Measurements from ENCODE around the gene PNMA6F. TPM values are rescaled to one million over a fixed set of nuclear protein-coding genes. Genes with fewer than 3 reads are reported as not detected.

Gene PNMA6F
- under 1 TPM; 0.04 to 0.12 (median 0.10) TPM for polyA plus RNA-seq (ENCODE audit: insufficient read length in 3 of 3)

GRCh38 chrX:153321381-153322124, at the start of gene PNMA6F:
PNMA6F (minus strand) TSS chrX:153321767; CDS start chrX:153320674, 1,093 bp downstream.
- no peak for DNase-seq (ENCODE audit: low read depth in 3 of 3, low spot score in 2 of 3)

DNA sequence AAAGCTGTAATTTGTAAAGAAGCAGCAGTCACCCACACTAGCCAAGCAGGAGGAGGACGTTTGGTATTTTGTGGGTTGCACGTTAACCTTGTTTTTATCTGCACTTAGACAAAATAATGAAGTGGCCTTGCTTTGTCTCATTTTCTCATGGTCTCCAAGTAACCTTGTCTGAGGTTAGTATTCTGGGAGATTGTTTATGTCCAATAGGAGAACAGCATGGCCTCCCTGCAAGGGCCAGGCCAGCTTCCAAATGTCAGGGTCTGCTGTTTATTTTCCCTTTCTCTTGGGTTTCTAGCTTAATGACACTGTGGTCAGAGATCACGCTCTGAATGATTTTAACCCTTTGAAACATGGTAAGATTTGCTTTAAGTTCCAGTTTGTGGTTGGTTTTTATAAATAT, 49.7 kb upstream of the PNMA6F start:
- DNase-seq (ENCODE audit: low read depth in 3 of 3, low spot score in 2 of 3): no peak

- DNase-seq (ENCODE audit: low read depth in 3 of 3, low spot score in 2 of 3): no peak
Measured at GRCh38 chrX:153370293-153371055, 48.9 kb upstream of the PNMA6F start.

- no peak for DNase-seq (ENCODE audit: low read depth in 3 of 3, low spot score in 2 of 3)
Measured at GRCh38 chrX:153366878-153367538, 45.4 kb upstream of the PNMA6F start.

DNA sequence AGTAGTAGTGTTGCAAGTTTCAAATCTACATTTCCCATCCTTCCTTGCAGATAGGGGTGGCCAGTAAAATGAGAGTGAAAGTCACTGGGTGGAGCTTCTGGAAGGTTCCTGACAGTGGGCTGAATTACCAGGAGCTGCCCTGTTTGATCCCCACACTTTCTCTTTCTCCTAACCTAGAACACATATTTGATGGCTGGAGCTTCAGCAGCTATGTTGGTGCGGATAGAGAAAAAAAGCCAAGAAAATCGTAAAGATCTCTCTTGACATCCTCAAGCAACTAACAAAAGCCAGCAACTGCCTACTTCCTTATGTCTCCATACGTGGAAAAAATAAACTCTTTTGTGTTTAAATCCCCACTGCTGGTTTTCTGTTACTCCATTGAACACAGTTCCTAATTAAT, 44.6 kb upstream of the PNMA6F start:
- no peak for DNase-seq (ENCODE audit: low read depth in 3 of 3, low spot score in 2 of 3)

DNA sequence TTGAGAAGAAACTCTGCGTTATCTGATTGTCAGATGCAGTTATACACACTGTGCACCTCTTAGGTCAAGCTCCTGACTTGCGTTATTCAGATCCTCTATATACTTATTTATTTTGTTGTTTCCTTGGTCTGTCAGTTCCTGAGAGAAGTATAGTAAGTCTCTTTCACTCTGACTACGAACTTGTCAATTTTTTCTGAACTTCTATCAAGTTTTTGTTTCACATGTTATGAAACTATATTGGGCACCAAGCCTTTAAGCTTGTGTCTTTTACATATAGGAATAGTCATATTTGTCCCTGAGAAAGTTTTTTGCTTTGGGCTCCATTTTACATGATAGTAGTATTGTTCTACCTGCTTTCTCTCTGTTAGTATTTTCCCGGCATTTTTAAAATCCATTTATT, 44.1 kb upstream of the PNMA6F start:
- no peak for DNase-seq (ENCODE audit: low read depth in 3 of 3, low spot score in 2 of 3)

DNA sequence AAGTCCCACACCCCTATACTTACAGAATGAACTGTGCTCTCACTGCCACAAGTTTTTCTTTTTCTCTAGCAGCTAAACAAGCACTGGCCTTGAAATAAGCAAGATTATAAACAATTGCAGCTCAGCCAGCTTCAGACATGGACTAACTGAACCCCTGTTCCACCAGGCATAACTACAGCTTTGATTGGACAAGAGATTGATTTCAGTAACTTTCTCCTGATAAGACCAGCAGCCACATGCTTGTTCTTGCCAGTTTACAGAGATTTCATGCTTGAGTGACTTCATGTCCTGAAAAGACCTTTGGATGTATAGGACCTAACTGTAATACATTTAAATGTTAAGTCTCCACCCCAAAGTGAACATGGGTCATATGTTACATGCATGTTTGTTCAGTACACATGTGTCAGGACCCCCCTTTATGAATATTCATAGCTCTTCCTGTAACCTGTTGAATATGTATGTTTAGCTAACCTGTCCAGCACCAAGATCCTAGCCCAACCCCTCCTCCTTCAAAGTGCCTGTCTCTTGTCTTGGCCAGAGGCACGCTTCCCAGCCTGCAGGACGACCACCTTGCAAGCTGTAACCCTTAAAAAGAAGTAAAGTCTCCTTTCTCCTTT, 40.3 kb upstream of the PNMA6F start:
- no peak for DNase-seq (ENCODE audit: low read depth in 3 of 3, low spot score in 2 of 3)

DNA sequence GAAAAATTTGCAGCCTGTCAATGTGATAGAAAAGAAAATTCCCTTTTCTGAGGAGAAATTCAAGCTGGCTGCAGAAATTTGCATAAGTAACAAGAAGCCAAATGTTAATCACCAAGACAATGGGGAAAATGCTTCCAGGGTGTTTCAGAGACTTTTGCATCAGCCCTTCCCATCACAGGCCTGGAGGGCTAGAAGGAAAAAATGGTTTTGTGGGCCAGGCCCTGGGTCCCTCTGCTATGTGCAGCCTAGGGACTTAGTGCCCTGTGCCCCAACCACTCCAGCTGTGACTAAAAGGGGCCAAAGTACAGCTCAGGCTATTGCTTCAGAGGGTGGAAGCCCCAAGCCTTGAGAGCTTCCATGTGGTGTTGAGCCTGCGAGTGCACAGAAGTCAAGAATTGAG, 36.3 kb upstream of the PNMA6F start:
- DNase-seq (ENCODE audit: low read depth in 3 of 3, low spot score in 2 of 3): no peak

- no peak for DNase-seq (ENCODE audit: low read depth in 3 of 3, low spot score in 2 of 3)
Measured at GRCh38 chrX:153353416-153353815, 31.8 kb upstream of the PNMA6F start.

GRCh38 chrX:153352858-153353257, 31.3 kb upstream of the PNMA6F start:
- no peak for DNase-seq (ENCODE audit: low read depth in 3 of 3, low spot score in 2 of 3)

DNA sequence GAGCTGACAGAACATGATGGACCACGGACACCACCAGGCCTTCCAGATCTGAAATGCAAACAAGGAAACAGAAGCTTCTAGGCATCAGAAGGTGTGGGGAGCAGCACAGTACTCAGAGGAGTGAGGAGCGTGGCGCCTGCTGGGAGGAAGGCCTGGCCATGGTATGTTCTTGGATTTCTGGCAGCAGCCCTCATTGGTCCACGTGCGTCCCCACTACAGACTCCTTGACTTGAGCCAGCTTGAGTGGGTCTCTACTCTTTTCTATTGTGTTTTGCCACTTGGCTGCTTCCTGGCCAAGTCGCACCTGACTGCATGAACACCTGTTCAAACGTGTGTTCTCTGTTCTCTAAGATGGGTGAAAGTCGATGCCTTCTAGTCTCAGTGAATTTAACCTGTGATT, 30.4 kb upstream of the PNMA6F start:
- DNase-seq (ENCODE audit: low read depth in 3 of 3, low spot score in 2 of 3): no peak

GRCh38 chrX:153349952-153350351, 28.4 kb upstream of the PNMA6F start:
- no peak for DNase-seq (ENCODE audit: low read depth in 3 of 3, low spot score in 2 of 3)

DNA sequence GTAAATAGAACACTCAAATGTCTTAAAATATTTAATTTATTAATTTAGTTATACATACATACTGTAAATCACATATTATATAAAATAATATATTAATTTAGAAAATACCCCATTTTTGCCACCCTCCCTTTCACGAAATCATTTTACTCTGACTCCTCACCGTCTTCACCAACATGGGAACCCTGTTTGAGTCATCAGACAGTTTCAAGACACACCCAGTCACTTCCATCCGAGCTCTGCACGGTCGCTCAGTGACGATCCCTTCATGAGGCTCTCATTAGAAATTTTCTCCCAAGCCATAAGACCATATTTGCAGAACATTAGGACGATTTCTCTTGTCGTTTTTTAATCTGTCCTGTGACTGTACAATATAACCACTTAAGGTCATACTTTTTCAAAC, 26.9 kb upstream of the PNMA6F start:
- no peak for DNase-seq (ENCODE audit: low read depth in 3 of 3, low spot score in 2 of 3)

DNA sequence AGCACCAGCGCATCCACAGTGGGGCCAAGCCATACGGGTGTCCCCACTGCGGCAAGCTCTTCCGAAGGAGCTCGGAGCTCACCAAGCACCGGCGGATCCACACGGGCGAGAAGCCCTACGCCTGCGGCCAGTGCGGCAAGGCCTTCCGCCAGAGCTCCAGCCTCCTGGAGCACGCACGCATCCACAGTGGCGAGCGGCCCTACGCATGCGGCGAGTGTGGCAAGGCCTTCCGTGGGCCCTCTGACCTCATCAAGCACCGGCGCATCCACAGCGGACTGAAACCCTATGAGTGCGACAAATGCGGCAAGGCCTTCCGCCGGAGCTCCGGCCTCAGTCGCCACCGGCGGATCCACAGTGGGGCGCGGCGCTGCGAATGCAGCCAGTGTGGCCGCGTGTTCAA, 26.0 kb upstream of the PNMA6F start:
- no peak for DNase-seq (ENCODE audit: low read depth in 3 of 3, low spot score in 2 of 3)

- DNase-seq (ENCODE audit: low read depth in 3 of 3, low spot score in 2 of 3): no peak
Measured at GRCh38 chrX:153343674-153344073, 22.1 kb upstream of the PNMA6F start.

DNA sequence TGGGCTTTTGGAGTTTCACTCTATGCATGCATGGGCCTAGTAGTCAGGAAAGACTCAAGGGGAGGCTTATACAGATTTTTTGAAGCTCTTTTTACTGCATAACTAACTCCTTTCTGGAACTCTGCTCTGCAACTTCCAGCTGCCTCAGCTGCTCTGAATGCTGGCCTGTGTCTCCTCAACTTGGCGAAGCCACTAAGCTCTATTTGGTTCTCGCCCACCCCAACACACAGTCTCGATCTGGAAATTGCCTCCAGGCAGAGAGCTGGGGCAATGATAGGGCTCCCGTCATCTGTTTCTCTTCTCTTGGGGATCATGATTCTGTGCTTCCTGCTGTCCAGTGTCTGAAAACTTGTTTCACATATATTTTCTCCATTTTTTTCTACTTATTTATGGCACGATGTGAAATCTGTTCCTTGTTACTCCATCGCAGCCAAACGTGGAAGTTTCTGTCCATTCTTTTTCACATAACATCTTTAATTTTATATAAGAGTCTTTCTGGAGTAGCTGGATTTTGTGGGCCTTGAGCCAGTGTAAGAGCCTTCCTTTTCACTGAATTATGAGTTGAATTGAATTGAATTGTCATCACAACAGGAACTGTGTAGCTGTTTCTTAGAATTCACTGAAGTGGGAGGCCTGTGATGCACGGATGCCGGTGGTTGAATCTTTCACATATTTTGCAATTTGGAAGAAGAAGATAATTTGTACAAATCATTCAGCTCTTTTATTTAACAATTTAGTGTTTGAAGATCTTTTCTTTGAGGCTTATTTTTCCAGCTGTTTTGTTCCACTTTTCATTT, 21.4 kb upstream of the PNMA6F start:
- DNase-seq (ENCODE audit: low read depth in 3 of 3, low spot score in 2 of 3): no peak

DNA sequence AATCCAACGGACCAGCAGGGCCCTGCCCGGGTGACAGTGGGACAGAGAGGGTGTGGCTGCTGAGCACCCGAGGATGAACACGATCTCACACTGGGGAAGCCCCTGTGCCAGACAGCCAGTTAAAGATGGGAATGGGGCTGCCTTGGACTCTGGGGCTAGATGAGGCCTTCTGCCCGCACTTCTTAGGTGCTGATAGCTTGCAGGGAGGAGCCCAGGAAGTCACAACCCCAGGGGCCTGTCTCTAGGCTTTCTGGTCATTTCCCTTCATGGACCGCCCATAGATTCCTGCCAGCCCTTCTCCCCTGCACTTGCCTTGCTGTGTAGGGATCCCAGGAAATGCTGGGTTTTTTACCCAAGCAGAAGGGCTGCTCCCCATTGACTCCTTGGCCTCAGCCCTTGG, 18.5 kb upstream of the PNMA6F start:
- DNase-seq (ENCODE audit: low read depth in 3 of 3, low spot score in 2 of 3): no peak

GRCh38 chrX:153339662-153340061, 18.1 kb upstream of the PNMA6F start:
- DNase-seq (ENCODE audit: low read depth in 3 of 3, low spot score in 2 of 3): no peak

- no peak for DNase-seq (ENCODE audit: low read depth in 3 of 3, low spot score in 2 of 3)
Measured at GRCh38 chrX:153338836-153339235, 17.3 kb upstream of the PNMA6F start.

DNA sequence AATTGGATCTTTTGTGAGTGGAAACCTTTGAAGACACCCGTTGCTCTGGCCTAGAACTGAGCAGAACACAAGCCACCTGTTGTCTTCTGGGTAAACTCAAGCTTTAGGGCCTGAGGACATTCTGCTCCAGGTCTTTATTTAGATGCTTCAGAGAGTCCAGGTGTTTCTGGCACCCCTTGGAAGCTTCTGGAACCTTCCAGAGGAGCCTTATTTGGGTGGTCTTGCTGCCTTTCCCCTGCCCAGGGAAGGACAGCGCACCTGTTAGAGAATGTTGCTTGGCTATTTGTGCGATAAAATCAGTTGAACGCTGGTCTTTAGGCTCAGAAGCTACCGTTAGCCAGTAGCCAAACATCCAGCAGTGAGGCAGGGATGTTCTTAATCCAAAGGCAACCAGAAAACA, 15.4 kb upstream of the PNMA6F start:
- no peak for DNase-seq (ENCODE audit: low read depth in 3 of 3, low spot score in 2 of 3)
